Urinary bladder (tissue), 4 donors: ENCODE measurements around the gene ERI3. TPM values are rescaled to one million over a fixed set of nuclear protein-coding genes. Genes with fewer than 3 reads are reported as not detected.

Source experiments
- DNase-seq: peaks from one replicate; pipeline ENCODE4 v3.0.0-alpha.2; 2015; ENCODE audit errors: extremely low spot score
- H3K27ac ChIP-seq: one replicate; pipeline ENCODE4 v1.5.1; 2013; ENCODE audit warnings: low read depth, mild to moderate bottlenecking, moderate library complexity
- H3K36me3 ChIP-seq: one replicate; pipeline ENCODE4 v1.6.1; 2013; ENCODE audit warnings: mild to moderate bottlenecking, moderate library complexity; ENCODE audit not compliant: insufficient read depth
- H3K4me1 ChIP-seq: one replicate; pipeline ENCODE4 v1.6.1; 2013; ENCODE audit warnings: mild to moderate bottlenecking, moderate library complexity; ENCODE audit not compliant: insufficient read depth
- H3K4me3 ChIP-seq: one replicate; pipeline ENCODE4 v1.5.1; 2013; ENCODE audit warnings: low read depth, low read length
- WGBS: extraction: QIAGEN DNeasy Blood & Tissue Kit; methylation state at CpG from one replicate; pipeline ENCODE4 v1.1.7; 2013; 5-methylcytosine and 5-hydroxymethylcytosine counted together
- polyA plus RNA-seq: library from polyadenylated mRNA; stranded (reverse); fragments of 200-250 nt; gene quantifications from one replicate; pipeline ENCODE4 v1.2.3, GENCODE V29; 2013
- total RNA-seq: library from RNA; depleted of rRNA; stranded (reverse); fragments of >200 nt; gene quantifications from one replicate; pipeline ENCODE4 v1.2.3, GENCODE V29; 2014
- donor health status: healthy with polysubstance abuse.
- donor health status: healthy.

Gene ERI3
- total and polyA plus RNA-seq, 2 donors = 34.3 to 46.4 TPM

GRCh38 chr1:44336668-44337067, 18.4 kb downstream of the ERI3 start:
- DNase-seq = no peak
- Histone ChIP-seq H3K4me3 (no peak overlapping the region), H3K4me1 (no peaks in the 10 kb centered on the region), H3K36me3 (peaks cover 2% of the 10 kb centered on the region), H3K27ac (no peak overlapping the region)
- WGBS = 60% methylated on average over 3 of the region's 3 CpGs

- Histone ChIP-seq H3K27ac (no peak overlapping the region), H3K4me1 (no peaks in the 10 kb centered on the region), H3K36me3 (peaks cover 2% of the 10 kb centered on the region), H3K4me3 (no peak overlapping the region)
- DNase-seq = no peak
- 98% methylated on average over 3 of the region's 3 CpGs for WGBS
Measured at GRCh38 chr1:44334968-44335367, 20.1 kb downstream of the ERI3 start.

- WGBS = 90% methylated on average over 6 of the region's 6 CpGs
- H3K4me3 ChIP-seq = no peak overlapping the region
- no peak for DNase-seq
- no peak overlapping the region for H3K27ac ChIP-seq
- H3K36me3 ChIP-seq = peaks cover 2% of the 10 kb centered on the region
- H3K4me1 ChIP-seq = no peaks in the 10 kb centered on the region
Measured at GRCh38 chr1:44333376-44333775, 21.7 kb downstream of the ERI3 start.

- Histone ChIP-seq H3K4me1 (no peaks in the 10 kb centered on the region), H3K4me3 (no peak overlapping the region), H3K27ac (no peak overlapping the region), H3K36me3 (peaks cover 2% of the 10 kb centered on the region)
- DNase-seq = no peak
- 95% methylated on average over 9 of the region's 9 CpGs for WGBS
Measured at GRCh38 chr1:44332505-44332904, 22.6 kb downstream of the ERI3 start.

GRCh38 chr1:44330935-44331334, 24.1 kb downstream of the ERI3 start:
- no peak for DNase-seq
- peaks cover 2% of the 10 kb centered on the region for H3K4me1 ChIP-seq
- H3K27ac ChIP-seq = no peak overlapping the region
- WGBS = 96% methylated on average over 2 of the region's 2 CpGs
- no peak overlapping the region for H3K4me3 ChIP-seq
- peaks cover 2% of the 10 kb centered on the region for H3K36me3 ChIP-seq

- Histone ChIP-seq H3K4me1 (peaks cover 2% of the 10 kb centered on the region), H3K36me3 (no peaks in the 10 kb centered on the region), H3K4me3 (no peak overlapping the region), H3K27ac (no peak overlapping the region)
- 78% methylated on average over 5 of the region's 5 CpGs for WGBS
- DNase-seq = no peak
Measured at GRCh38 chr1:44328671-44329416, 26.2 kb downstream of the ERI3 start.

- Histone ChIP-seq H3K4me3 (no peak overlapping the region), H3K36me3 (no peaks in the 10 kb centered on the region), H3K4me1 (peaks cover 2% of the 10 kb centered on the region), H3K27ac (no peak overlapping the region)
- WGBS = 63% methylated on average over 8 of the region's 8 CpGs
- peak; percentile 49 for DNase-seq
Measured at GRCh38 chr1:44327679-44328491, 27.2 kb downstream of the ERI3 start.

GRCh38 chr1:44326821-44327465, 28.1 kb downstream of the ERI3 start:
- no peaks in the 10 kb centered on the region for H3K36me3 ChIP-seq
- H3K4me1 ChIP-seq = peaks cover 2% of the 10 kb centered on the region
- no peak overlapping the region for H3K4me3 ChIP-seq
- H3K27ac ChIP-seq = no peak overlapping the region
- no peak for DNase-seq

GRCh38 chr1:44326024-44326701, 28.9 kb downstream of the ERI3 start:
- no peak overlapping the region for H3K27ac ChIP-seq
- WGBS = 65% methylated on average over 9 of the region's 9 CpGs
- H3K4me1 ChIP-seq = peaks cover 2% of the 10 kb centered on the region
- no peak overlapping the region for H3K4me3 ChIP-seq
- no peak for DNase-seq
- H3K36me3 ChIP-seq = no peaks in the 10 kb centered on the region

GRCh38 chr1:44323947-44324346, 31.1 kb downstream of the ERI3 start:
- 100% methylated on average over 1 of the region's 1 CpG for WGBS
- Histone ChIP-seq H3K27ac (no peak overlapping the region), H3K36me3 (no peaks in the 10 kb centered on the region), H3K4me3 (no peak overlapping the region), H3K4me1 (peaks cover 2% of the 10 kb centered on the region)
- no peak for DNase-seq

- no peak for DNase-seq
- Histone ChIP-seq H3K4me3 (no peak overlapping the region), H3K27ac (no peak overlapping the region), H3K4me1 (peaks cover 2% of the 10 kb centered on the region), H3K36me3 (no peaks in the 10 kb centered on the region)
- 89% methylated on average over 3 of the region's 3 CpGs for WGBS
Measured at GRCh38 chr1:44322367-44322766, 32.7 kb downstream of the ERI3 start.

GRCh38 chr1:44321466-44321865, 33.6 kb downstream of the ERI3 start:
- 92% methylated on average over 2 of the region's 2 CpGs for WGBS

More at GRCh38 chr1:44321466-44321865, 33.6 kb downstream of the ERI3 start:
- H3K4me1 ChIP-seq = no peaks in the 10 kb centered on the region
- no peak for DNase-seq
- no peaks in the 10 kb centered on the region for H3K36me3 ChIP-seq
- no peak overlapping the region for H3K4me3 ChIP-seq
- no peak overlapping the region for H3K27ac ChIP-seq
